COLO668 (cell line): Measurements from ENCODE around the gene MLXIP.
A peak's percentile ranks its signal among the peaks of the same experiment; 100 is the strongest.

Source experiments
- DNase-seq: peaks from one replicate; lab custom pipeline; 2025; ENCODE audit not compliant: unreplicated experiment; lab: John Stamatoyannopoulos, UW

The MLXIP gene

DNA sequence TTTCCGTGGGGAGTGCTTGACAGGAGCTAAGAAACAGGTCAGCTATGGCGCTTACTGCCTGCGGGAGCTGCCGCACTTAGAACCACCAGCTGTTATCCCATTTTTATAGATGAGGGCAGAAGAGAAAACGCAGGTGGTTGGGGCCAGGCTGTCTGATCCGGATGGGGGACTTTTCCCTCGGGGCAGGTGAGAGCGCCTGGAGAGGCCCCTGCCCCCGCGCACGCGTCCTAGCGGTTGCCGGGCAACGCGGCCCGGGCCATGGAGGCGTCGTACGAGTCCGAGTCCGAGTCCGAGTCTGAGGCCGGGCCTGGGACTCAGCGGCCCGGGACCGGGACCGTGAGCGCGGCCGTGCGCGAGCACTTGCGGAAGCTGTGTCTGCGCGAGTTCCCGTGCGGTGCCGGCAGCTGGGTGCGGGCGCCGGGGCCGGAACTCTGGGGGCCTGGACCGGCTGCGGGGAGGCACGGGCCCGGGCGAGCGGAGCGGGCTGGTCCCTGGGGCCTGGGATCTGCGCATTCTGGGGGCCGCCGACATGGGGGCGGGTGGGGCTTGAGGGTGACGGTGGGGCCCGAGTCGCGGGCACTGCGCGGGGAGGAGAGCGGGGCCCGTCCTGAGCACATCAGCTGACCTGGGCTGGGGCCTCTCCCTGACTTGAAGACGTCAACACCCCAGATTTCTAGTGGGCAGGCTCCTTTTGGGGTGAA lies 104.5 kb downstream of the MLXIP start, which contains the start of gene LRRC43:
TSS of gene LRRC43 (plus strand) at position 237 of the 701 bp plus-strand sequence. CDS start at position 259, 22 bp downstream.
- DNase-seq: peak; percentile 95

DNA sequence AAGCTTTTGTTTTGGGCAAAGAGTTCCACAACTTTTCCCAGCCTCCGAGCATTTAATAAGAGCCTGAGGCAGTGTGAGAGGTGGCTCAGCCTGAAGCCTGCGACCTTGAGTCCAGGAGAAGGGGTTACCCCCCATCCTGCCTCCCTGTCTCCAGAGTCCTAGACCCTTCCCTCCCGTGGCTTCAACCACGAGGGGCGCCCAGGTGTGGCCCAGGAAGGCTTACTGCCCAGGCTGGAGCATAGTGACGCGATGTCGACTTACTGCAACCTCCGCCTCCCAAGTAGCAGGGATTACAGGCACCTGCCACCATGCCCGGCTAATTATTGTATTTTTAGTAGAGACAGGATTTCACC lies 105.0 kb downstream of the MLXIP start:
- DNase-seq: no peak

DNA sequence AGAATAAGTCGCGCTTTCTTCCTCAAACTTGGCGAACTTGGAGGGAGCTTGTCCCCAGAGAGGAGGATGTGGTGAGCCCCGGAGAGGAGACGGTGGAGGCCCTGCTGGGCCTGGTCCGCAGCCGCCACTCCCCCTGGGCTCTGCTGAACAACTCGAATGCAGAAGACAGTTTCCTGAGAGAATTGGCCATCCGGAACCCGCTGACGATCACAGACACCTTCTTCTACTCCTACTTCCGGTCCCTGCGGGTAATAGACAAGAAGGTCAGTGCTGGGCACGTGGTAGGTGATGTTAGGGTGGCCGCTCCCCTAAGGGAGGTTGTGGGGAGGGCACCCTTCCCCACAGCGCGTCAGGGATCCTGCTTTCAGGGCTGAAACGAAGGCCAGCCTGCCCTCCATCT lies 106.0 kb downstream of the MLXIP start:
- DNase-seq: no peak

DNA sequence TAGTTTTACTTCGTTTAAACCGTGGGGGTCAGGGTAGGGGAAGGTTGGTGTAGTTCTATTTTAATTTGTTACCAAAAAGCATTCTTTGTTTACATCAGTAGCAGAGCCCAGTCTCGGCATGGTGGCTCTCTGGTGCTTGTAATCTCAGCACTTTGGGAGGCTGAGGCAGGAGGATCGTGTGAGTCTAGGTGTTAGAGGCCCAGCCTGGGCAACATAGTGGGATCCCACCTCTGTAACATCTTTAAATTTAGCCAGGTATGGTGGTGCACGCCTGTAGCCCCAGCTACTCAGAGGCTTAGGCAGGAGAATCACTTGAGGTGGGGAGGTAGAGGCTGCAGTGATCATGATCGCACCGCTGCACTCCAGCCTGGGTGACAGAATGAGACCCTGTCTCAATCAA lies 106.5 kb downstream of the MLXIP start:
- no peak for DNase-seq

DNA sequence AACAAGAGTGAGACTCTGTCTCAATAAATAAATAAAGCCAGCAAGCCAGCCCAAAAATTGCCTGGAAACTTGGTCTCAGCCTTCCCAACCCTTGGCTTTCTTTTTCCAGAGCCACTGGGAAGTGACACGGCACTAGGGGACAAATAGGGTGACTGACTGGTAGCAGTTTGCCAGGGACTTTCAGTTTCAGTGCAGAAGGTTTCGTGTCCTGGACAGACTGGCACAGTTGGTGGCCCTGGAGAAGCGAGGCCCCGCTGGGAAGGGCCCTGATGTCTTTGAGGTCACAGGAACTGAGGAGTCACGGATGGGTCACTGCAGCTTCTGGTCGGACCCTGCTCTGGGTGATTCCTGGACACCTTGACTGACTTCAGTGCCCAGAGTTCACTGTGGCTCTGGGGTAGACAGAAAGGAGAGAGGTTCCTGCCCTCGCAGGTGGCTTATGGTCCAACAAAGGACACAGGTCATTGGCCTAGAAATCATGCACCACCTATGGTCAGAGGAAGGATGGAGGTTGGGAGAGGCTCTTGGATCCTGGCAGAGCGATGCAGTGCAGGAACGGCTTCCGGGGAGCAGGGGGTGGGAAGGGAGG lies 107.0 kb downstream of the MLXIP start:
- DNase-seq: no peak

DNA sequence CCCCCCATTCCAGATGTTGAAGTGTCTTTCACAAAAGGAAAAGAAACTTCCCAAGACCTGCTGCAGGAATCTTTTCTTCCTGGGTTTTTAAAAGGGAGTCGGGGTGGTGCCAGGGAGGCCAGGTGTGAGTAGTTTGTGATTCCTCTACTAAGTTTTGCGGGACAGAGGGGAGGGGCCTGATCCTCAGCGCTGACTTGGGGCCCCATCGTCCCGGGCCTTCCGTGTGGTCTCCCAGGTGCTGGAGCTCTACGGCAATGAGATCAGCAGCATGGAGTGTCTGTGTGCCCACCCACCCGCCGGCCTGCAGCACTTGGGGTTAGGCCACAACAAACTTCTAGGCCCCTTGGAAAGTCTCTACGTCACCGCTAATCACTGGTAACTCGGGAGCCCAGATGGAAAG lies 108.9 kb downstream of the MLXIP start:
- DNase-seq: no peak

DNA sequence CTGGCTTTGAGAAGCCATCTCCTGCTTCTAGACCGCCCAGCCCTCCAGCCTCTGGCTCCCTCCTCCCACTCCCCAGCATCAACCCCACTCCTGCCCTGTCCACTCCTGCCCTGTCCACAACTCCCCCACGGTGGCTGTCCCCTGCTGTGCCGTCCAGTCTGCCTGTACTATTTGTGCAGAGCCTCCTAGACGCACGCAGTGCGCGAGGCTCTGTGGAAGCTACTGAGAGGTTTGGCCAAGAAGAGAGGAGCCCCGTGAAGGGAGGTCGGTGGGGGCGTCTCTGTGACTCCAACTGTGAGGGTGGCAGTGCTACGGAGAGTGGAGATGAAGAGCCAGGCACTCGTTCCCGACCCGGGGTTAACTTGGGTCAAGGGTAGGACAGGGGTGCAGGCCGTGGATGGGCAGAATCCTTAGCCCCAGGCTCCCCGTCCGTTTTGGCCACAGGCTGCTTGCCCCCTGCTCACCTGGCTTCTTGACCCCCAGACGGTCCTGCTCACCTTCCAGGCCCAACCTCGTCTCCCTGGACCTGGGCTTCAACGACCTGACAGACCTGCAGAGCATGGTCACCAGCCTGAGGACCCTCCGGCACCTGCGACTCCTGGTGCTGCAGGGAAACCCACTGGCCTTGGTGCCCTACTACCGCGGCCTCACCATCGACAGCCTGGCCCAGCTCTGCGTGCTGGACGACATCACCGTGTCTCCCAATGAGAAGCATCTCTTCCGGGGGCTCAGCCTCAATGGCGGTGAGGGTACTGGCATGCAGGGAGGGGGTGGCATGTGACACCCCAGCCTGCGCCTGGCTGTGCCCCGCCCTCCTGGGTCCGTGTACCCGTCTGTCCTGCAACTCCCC lies 111.3 kb downstream of the MLXIP start:
- no peak for DNase-seq

DNA sequence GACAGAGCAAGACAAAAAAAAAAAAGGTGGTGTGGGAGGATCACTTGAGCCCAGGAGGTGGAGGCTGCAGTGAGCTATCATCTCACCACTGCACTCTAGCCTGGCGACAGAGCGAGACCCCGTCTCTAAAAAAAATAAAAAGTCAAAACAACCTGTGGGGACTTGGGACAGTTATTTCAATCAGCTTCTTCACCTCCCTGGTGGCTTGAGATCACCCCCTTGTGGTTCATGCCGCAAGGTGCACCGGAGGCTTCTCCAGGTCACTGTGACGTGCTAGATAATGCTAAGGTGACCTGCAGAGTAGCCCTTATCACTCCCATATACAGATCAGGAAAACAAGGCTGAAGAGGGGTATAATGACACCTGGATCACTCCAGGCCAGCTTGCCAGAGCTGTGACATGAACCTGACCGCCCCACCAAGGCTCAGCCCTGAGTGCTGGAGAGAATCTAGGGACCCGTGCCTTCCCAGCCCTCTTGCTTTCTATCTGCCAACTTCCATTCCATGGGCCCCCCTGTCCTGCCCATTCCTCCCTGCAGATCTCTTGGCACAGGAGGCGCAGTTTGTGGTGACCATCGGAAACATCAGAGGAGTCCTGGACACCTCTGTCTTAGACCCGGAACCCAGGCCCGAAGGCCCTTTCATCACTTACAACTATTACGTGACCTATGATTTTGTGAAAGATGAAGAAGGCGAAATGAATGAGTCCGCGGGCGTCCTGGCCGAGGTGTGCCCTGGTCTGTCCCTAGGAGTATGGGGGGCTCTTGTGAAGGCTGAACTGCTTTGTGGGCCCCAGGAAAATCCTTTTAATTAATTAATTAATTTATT lies 112.5 kb downstream of the MLXIP start:
- DNase-seq: peak; percentile 68

DNA sequence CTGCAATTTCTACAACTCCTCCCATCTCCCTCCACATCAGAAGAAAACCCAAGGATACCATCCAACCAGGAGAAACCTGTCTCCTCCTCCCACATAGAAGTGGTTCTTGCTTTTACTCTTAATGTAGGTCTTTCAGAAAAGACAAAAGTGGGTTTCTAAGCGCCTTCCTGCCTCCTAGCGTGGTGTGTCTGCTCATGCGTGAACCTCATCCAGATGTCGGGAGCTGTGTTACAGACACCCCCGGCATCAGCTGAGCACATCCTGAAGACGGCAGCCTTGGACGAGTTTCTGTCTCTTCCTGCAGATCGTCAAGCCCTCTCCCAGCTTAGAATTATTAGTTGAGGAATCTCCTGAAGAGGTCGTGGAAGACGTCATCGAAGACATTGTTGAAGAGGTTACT lies 113.9 kb downstream of the MLXIP start:
- no peak for DNase-seq

DNA sequence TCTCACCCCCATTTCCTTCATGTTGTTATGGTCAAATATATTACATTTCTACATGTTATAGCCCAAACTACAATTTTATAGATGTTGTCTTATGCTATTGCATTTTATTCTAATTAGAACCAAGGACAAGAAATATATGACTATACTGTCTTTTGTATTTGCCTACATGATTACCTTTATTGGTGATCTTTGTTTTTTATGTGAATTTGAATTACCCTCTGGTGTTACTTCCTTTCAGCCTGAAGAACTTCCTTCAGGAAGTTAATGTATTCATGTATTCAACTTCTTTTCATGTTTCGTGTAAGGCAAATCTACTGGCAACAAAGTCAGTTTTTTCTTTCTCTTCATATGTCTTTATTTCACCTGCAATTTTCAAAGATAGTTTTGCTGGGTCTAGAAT lies 116.2 kb downstream of the MLXIP start:
- no peak for DNase-seq

DNA sequence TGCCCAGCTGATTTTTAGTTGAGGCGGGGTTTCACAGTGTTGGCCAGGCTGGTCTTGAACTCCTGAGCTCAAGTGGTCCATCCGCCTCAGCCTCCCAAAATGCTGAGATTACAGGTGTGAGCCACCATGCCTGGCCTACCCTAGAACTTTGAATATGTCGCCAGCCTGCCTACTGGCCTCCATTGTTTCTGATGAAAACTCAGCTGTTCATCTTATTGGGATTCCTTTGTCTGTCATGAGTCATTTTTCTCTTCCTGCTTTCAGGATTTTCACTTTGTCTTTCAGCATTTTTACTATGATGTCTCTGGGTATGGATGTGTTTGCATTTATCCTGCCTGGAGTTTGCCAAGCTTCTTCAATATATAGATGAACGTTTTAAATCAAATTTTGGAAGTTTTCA lies 116.8 kb downstream of the MLXIP start:
- no peak for DNase-seq
